Liver (tissue), 9 donors: ENCODE data around the gene DIS3L. TPM values are rescaled to one million over a fixed set of nuclear protein-coding genes. Genes with fewer than 3 reads are reported as not detected.

Experiments used
- DNase-seq: peaks from one replicate; pipeline ENCODE4 v3.0.0-alpha.2; 2017; ENCODE audit warnings: low spot score
- H3K27ac ChIP-seq, 2 donors: one replicate each; pipeline ENCODE4 v1.7.0; 2013; ENCODE audit warnings: inconsistent platforms in 2 of 2, low read length in 2 of 2, control low read depth in 1 of 2, low read depth in 1 of 2, mild to moderate bottlenecking in 1 of 2
- H3K27me3 ChIP-seq, 4 donors: one replicate each; pipeline versions ENCODE4 v1.6.1 to v1.7.0; 2013; ENCODE audit warnings: low read length in 3 of 4, inconsistent platforms in 1 of 4, mild to moderate bottlenecking in 1 of 4, moderate library complexity in 1 of 4; ENCODE audit not compliant: control insufficient read depth in 4 of 4, insufficient read depth in 4 of 4
- H3K36me3 ChIP-seq, 4 donors: one replicate each; pipeline versions ENCODE4 v1.6.1 to v1.7.0; 2013; ENCODE audit warnings: low read length in 3 of 4, mild to moderate bottlenecking in 3 of 4, low read depth in 1 of 4, moderate library complexity in 1 of 4; ENCODE audit not compliant: control insufficient read depth in 4 of 4, insufficient read depth in 3 of 4
- H3K4me1 ChIP-seq, 4 donors: one replicate each; pipeline versions ENCODE4 v1.6.1 to v1.7.0; 2013; ENCODE audit warnings: low read length in 3 of 4, mild to moderate bottlenecking in 3 of 4, moderate library complexity in 1 of 4; ENCODE audit not compliant: control insufficient read depth in 4 of 4, insufficient read depth in 4 of 4
- H3K4me3 ChIP-seq, 3 donors: one replicate each; pipeline versions ENCODE4 v1.6.1 to v1.7.0; 2013; ENCODE audit warnings: low read length in 3 of 3, control low read depth in 1 of 3, low read depth in 1 of 3, mild to moderate bottlenecking in 1 of 3
- H3K9ac ChIP-seq, 2 donors: one replicate each; pipeline ENCODE4 v1.7.0; 2013; ENCODE audit warnings: low read length in 2 of 2, mild to moderate bottlenecking in 2 of 2, moderate library complexity in 2 of 2, control low read depth in 1 of 2, low read depth in 1 of 2
- H3K9me3 ChIP-seq, 4 donors: one replicate each; pipeline versions ENCODE4 v1.6.1 to v1.7.0; 2013; ENCODE audit warnings: low read length in 3 of 4; ENCODE audit not compliant: control insufficient read depth in 4 of 4
- ATF3 ChIP-seq: IDR thresholded peaks from 2 replicates; pipeline ENCODE4 v1.6.1; 2016; ENCODE audit warnings: antibody characterized with exemption
- CTCF ChIP-seq: fragments of 150-350 bp; IDR thresholded peaks from 2 replicates; pipeline ENCODE4 v1.5.1; 2017; ENCODE audit warnings: improper control_type of control experiment, low read depth, low read length; ENCODE audit not compliant: missing input control
- EGR1 ChIP-seq, 2 donors: IDR thresholded peaks; 2 replicates each; pipeline ENCODE4 v1.6.1; 2016 to 2018; ENCODE audit warnings: antibody characterized with exemption in 2 of 2, low read depth in 2 of 2
- FOXA1 ChIP-seq: IDR thresholded peaks from 2 replicates; pipeline ENCODE4 v1.6.1; 2016; ENCODE audit warnings: antibody characterized with exemption
- FOXA2 ChIP-seq: IDR thresholded peaks from 2 replicates; pipeline ENCODE4 v1.6.1; 2016; ENCODE audit warnings: antibody characterized with exemption
- GABPA ChIP-seq, 2 donors: IDR thresholded peaks in 1 of 2; conservative IDR thresholded peaks in 1 of 2; 2 replicates each; pipeline ENCODE4 v1.6.1; 2016; ENCODE audit warnings: antibody characterized with exemption in 2 of 2, mild to moderate bottlenecking in 1 of 2, moderate library complexity in 1 of 2
- HNF4A ChIP-seq, 2 donors: conservative IDR thresholded peaks; 2 replicates each; pipeline ENCODE4 v1.6.1; 2016; ENCODE audit warnings: antibody characterized with exemption in 2 of 2, mild to moderate bottlenecking in 2 of 2
- HNF4G ChIP-seq: IDR thresholded peaks from 2 replicates; pipeline ENCODE4 v1.6.1; 2016; ENCODE audit warnings: antibody characterized with exemption
- JUND ChIP-seq, 2 donors: IDR thresholded peaks; 2 replicates each; pipeline ENCODE4 v1.6.1; 2016; ENCODE audit warnings: antibody characterized with exemption in 2 of 2
- MAX ChIP-seq: IDR thresholded peaks from 2 replicates; pipeline ENCODE4 v1.6.1; 2016; ENCODE audit warnings: antibody characterized with exemption
- RAD21 ChIP-seq, 2 donors: IDR thresholded peaks; 2 replicates each; pipeline ENCODE4 v1.6.1; 2016; ENCODE audit warnings: antibody characterized with exemption in 2 of 2, mild to moderate bottlenecking in 2 of 2
- REST ChIP-seq: IDR thresholded peaks from 2 replicates; pipeline ENCODE4 v1.6.1; 2016; ENCODE audit warnings: antibody characterized with exemption, mild to moderate bottlenecking
- RXRA ChIP-seq, 2 donors: IDR thresholded peaks; 2 replicates each; pipeline ENCODE4 v1.6.1; 2017 to 2018; ENCODE audit warnings: antibody characterized with exemption in 2 of 2, mild to moderate bottlenecking in 1 of 2
- SP1 ChIP-seq: IDR thresholded peaks from 2 replicates; pipeline ENCODE4 v1.6.1; 2018; ENCODE audit warnings: antibody characterized with exemption, mild to moderate bottlenecking
- TAF1 ChIP-seq: conservative IDR thresholded peaks from 2 replicates; pipeline ENCODE4 v1.6.1; 2016; ENCODE audit warnings: antibody characterized with exemption, mild to moderate bottlenecking
- YY1 ChIP-seq: IDR thresholded peaks from 2 replicates; pipeline ENCODE4 v1.6.1; 2016; ENCODE audit warnings: antibody characterized with exemption, mild to moderate bottlenecking
- WGBS: extraction: QIAGEN DNeasy Blood & Tissue Kit; methylation state at CpG from one replicate; pipeline ENCODE4 v1.1.7; 2013; 5-methylcytosine and 5-hydroxymethylcytosine counted together
- polyA plus RNA-seq, 2 donors: library from polyadenylated mRNA; stranded (reverse) in 1 of 2; unstranded in 1 of 2; fragments of 200-250 nt in 1 of 2; fragments of >200 nt in 1 of 2; fragmentation: Nextera tagmentation in 1 of 2; extraction: Ambion mirVana in 1 of 2; gene quantifications; one replicate each; pipeline versions ENCODE4 v1.2.1 to v1.2.3, GENCODE V29; 2013 to 2015
- total RNA-seq, 2 donors: library from RNA; depleted of rRNA; stranded (reverse); fragments of >200 nt; gene quantifications; one replicate each; pipeline ENCODE4 v1.2.3, GENCODE V29; 2014
- donor health status: healthy.
- donor health status: healthy.
- donor health status: healthy.
- donor health status: healthy.
- donor health status: healthy.

DIS3L gene
- total and polyA plus RNA-seq, 4 donors: 9.9 to 40.2 (median 15.7) TPM

GRCh38 chr15:66362776-66363175 is 69.4 kb downstream of the DIS3L start:
- Histone ChIP-seq H3K36me3 (no peaks in the 10 kb centered on the region), H3K4me3 (no peak overlapping the region), H3K9ac (no peak overlapping the region), H3K9me3 (no peaks in the 10 kb centered on the region), H3K27me3 (no peaks in the 10 kb centered on the region), H3K4me1 (peaks cover 0 to 1% (median 0%) of the 10 kb centered on the region in 4 donors), H3K27ac (no peak overlapping the region)
- TF ChIP-seq GABPA (IDR thresholded peaks at IDR 0.05 in 1 of 2, conservative IDR thresholded peaks at IDR 0.05 in 1 of 2) (no peak), JUND (IDR thresholded peaks at IDR 0.05) (no peak), RXRA (IDR thresholded peaks at IDR 0.05) (no peak), SP1 (no peak), RAD21 (IDR thresholded peaks at IDR 0.05) (no peak)
- DNase-seq: no peak
- 100% methylated on average over 1 of the region's 1 CpG for WGBS

GRCh38 chr15:66364944-66365528 is 71.7 kb downstream of the DIS3L start:
- H3K4me1 ChIP-seq: peaks cover 0 to 1% (median under 1%) of the 10 kb centered on the region in 4 donors
- H3K9ac ChIP-seq: no peak overlapping the region
- H3K4me3 ChIP-seq: no peak overlapping the region
- H3K27me3 ChIP-seq: no peaks in the 10 kb centered on the region
- no peaks in the 10 kb centered on the region for H3K9me3 ChIP-seq
- 78% methylated on average over 3 of the region's 3 CpGs for WGBS
- no peaks in the 10 kb centered on the region for H3K36me3 ChIP-seq
- no peak overlapping the region for H3K27ac ChIP-seq
- TF ChIP-seq CTCF: no peak
- TF ChIP-seq TAF1: no peak
- no peak for TF ChIP-seq HNF4A (conservative IDR thresholded peaks at IDR 0.05)
- no peak for TF ChIP-seq YY1
- no peak for TF ChIP-seq RXRA (IDR thresholded peaks at IDR 0.05)
- no peak for TF ChIP-seq HNF4G
- no peak for TF ChIP-seq ATF3
- no peak for TF ChIP-seq REST
- no peak for TF ChIP-seq GABPA (IDR thresholded peaks at IDR 0.05 in 1 of 2, conservative IDR thresholded peaks at IDR 0.05 in 1 of 2)
- TF ChIP-seq FOXA2: no peak
- TF ChIP-seq RAD21 (IDR thresholded peaks at IDR 0.05): no peak
- TF ChIP-seq MAX: no peak
- no peak for TF ChIP-seq EGR1 (IDR thresholded peaks at IDR 0.05; ENCODE audit: low read depth in 2 of 2)
- TF ChIP-seq FOXA1: no peak
- DNase-seq: no peak
